ENCODE results near the gene ABHD1.
"Not testable (repeated sequence)": the region's sequence is repeated elsewhere in the genome, so short reads cannot be mapped to it uniquely, and the experiment has no call there.

ABHD1 gene

GRCh38 chr2:27123302-27124150 lies at the start of gene ABHD1:
TSS of gene ABHD1 (plus strand) at chr2:27123815. CDS start at chr2:27123949, 134 bp downstream.
- peak; percentile 23 to 43 for DNase-seq

- peak; percentile 50 to 53 for DNase-seq
These were observed 48.7 kb upstream of the ABHD1 start for GRCh38 chr2:27074738-27075565.

DNA sequence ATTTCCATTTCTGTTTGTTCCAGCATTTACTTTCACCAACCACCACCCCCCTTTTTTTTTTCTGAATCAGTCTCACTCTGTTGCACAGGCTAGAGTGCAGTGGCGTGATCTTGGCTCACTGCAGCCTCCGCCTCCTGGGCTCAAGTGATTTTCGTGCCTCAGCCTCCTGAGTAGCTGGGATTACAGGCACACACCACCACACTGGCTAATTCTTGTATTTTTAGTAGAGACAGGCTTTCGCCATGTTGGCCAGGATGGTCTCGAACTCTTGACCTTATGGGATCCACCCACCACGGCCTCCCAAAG lies 48.1 kb upstream of the ABHD1 start:
- DNase-seq: not testable (repeated sequence)

- no peak for DNase-seq
These were observed 47.3 kb upstream of the ABHD1 start for GRCh38 chr2:27076323-27076722.

DNA sequence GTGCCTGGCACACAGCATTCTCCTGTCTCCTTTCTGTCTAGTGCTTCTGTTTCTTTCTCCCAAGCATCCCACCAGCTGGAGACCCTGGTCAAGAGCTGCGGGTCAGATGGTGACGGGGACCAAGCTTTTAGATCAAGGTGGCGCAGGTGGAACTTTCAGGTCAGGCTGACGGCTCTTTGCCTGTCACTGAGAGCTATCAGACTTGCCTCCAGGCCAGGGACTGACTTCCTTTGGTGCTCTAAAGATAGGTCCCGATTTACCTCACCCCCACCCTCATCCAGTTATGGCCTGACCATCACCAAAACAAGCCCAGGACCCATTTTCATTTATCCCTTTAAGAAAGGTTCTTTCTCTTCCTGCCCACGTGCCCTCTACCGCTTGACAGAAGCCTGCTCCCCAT lies 46.4 kb upstream of the ABHD1 start:
- no peak for DNase-seq

- no peak for DNase-seq
These were observed 45.1 kb upstream of the ABHD1 start, which contains the start of gene EMILIN1 for GRCh38 chr2:27078267-27079194. TSS of gene EMILIN1 (plus strand) at chr2:27078615. CDS start at chr2:27079066, 451 bp downstream.

GRCh38 chr2:27079233-27080139 lies 44.1 kb upstream of the ABHD1 start:
- no peak for DNase-seq

- DNase-seq: no peak
These were observed 43.5 kb upstream of the ABHD1 start for GRCh38 chr2:27080140-27080469.

- no peak for DNase-seq
These were observed 43.0 kb upstream of the ABHD1 start for GRCh38 chr2:27080603-27080936.

DNA sequence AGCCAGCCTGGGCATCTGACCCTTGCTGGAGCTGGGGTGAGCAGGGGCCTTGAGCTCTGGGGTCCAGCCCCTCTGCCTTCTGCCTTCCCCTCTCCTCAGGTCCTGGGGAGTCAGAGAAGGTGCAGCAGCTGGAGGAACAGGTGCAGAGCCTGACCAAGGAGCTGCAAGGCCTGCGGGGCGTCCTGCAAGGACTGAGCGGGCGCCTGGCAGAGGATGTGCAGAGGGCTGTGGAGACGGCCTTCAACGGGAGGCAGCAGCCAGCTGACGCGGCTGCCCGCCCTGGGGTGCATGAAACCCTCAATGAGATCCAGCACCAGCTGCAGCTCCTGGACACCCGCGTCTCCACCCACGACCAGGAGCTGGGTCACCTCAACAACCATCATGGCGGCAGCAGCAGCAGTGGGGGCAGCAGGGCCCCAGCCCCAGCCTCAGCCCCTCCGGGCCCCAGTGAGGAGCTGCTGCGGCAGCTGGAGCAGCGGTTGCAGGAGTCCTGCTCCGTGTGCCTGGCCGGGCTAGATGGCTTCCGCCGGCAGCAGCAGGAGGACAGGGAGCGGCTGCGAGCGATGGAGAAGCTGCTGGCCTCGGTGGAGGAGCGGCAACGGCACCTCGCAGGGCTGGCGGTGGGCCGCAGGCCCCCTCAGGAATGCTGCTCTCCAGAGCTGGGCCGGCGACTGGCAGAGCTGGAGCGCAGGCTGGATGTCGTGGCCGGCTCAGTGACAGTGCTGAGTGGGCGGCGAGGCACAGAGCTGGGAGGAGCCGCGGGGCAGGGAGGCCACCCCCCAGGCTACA lies 41.4 kb upstream of the ABHD1 start:
- no peak for DNase-seq

GRCh38 chr2:27082773-27083409 lies 40.7 kb upstream of the ABHD1 start:
- DNase-seq: no peak

GRCh38 chr2:27083410-27084296 lies 40.0 kb upstream of the ABHD1 start:
- DNase-seq: no peak

- no peak for DNase-seq
These were observed 39.1 kb upstream of the ABHD1 start for GRCh38 chr2:27084297-27085061.

DNA sequence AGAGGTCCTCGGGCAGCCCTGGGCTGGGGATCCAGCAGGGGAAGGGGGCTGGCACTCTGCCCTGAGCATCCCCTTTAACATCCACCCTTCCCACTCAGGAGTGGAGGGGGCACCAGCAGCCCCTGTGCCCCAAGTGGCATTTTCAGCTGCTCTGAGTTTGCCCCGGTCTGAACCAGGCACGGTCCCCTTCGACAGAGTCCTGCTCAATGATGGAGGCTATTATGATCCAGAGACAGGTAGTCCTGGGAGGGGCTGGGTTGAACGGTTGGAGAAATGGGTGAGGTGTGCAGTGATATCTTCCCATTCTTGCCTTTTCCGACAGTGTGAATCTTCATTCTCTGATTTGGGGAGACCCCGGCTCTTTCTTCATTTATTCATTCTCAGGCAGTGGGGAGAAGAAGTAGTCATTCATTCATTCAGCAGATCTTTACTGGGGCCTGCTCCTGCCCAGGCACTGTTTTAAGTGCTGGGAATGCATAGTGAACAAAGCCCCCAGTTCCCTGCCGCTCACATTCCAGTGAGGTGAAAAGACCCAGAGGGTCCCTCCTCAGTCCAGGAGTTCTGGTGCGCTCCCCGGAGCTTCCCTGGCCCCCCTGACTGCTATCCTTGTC lies 38.4 kb upstream of the ABHD1 start:
- DNase-seq: no peak

DNA sequence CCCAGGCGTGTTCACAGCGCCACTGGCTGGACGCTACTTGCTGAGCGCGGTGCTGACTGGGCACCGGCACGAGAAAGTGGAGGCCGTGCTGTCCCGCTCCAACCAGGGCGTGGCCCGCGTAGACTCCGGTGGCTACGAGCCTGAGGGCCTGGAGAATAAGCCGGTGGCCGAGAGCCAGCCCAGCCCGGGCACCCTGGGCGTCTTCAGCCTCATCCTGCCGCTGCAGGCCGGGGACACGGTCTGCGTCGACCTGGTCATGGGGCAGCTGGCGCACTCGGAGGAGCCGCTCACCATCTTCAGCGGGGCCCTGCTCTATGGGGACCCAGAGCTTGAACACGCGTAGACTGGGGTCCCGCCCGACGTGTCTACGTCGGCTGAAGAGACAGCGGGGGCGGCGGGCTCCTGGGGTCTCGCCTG lies 37.9 kb upstream of the ABHD1 start:
- no peak for DNase-seq

GRCh38 chr2:27086090-27086723 lies 37.4 kb upstream of the ABHD1 start:
- DNase-seq: peak; percentile 86 to 90

GRCh38 chr2:27086724-27087593 lies 36.7 kb upstream of the ABHD1 start, which contains the start of gene KHK:
TSS of gene KHK (plus strand) at chr2:27086772. CDS start at chr2:27087260, 488 bp downstream.
- DNase-seq: peak in 1 of 2 experiments; percentile 35

Data from Kasumi-1 (cell line).